Peyer's patch (tissue), 4 donors: ENCODE measurements around the gene KLHL30. TPM values are rescaled to one million over a fixed set of nuclear protein-coding genes. Genes with fewer than 3 reads are reported as not detected.
"Not testable (repeated sequence)": the region's sequence is repeated elsewhere in the genome, so short reads cannot be mapped to it uniquely, and the experiment has no call there.

ENCODE experiments used
- DNase-seq, 3 donors: peaks; one replicate each; pipeline ENCODE4 v3.0.0-alpha.2; 2017 to 2019
- H3K27ac ChIP-seq, 4 donors: fragments of 200-600 bp; sonication (generic); one replicate each; pipeline ENCODE4 v1.5.1; 2016 to 2019
- H3K27me3 ChIP-seq, 2 donors: fragments of 200-600 bp; sonication (generic); one replicate each; pipeline ENCODE4 v1.5.1; 2019
- H3K36me3 ChIP-seq, 3 donors: fragments of 200-600 bp; sonication (generic); one replicate each; pipeline ENCODE4 v1.5.1; 2016 to 2019
- H3K4me1 ChIP-seq, 4 donors: fragments of 200-600 bp; sonication (generic); one replicate each; pipeline ENCODE4 v1.5.1; 2016 to 2019
- H3K4me3 ChIP-seq, 4 donors: fragments of 200-600 bp; sonication (generic); 1 replicate in 3 of 4; 2 replicates in 1 of 4; pipeline ENCODE4 v1.5.1; 2016 to 2019; ENCODE audit warnings: mild to moderate bottlenecking in 1 of 4
- H3K9me3 ChIP-seq, 4 donors: fragments of 200-600 bp; sonication (generic); one replicate each; pipeline ENCODE4 v1.5.1; 2016 to 2019; ENCODE audit warnings: mild to moderate bottlenecking in 1 of 4
- CTCF ChIP-seq, 6 experiments: fragments of 450-650 bp in 4 of 6; fragments of 200-600 bp in 2 of 6; sonication (generic) in 1 of 6; IDR thresholded peaks; one replicate each; pipeline ENCODE4 v1.5.1; 2017 to 2019; ENCODE audit warnings: antibody characterized with exemption in 6 of 6, mild to moderate bottlenecking in 3 of 6, moderate library complexity in 1 of 6
- POLR2A ChIP-seq, 2 donors: fragments of 450-650 bp; IDR thresholded peaks; one replicate each; pipeline ENCODE4 v1.5.1; 2017; ENCODE audit warnings: antibody characterized with exemption in 2 of 2, mild to moderate bottlenecking in 2 of 2, moderate library complexity in 2 of 2
- total RNA-seq, 4 donors: library from RNA; depleted of rRNA; stranded (reverse); fragments of >200 nt; gene quantifications; one replicate each; pipeline ENCODE4 v1.1.0, GENCODE V29; 2016

KLHL30 gene
- total RNA-seq, 4 donors from 2014 or later: 0.27 to 0.28 TPM; not detected in 2

GRCh38 chr2:238108423-238109183, 29.9 kb upstream of the KLHL30 start:
- Histone ChIP-seq H3K4me3 (peak overlapping the region in 2 of 4 donors; percentile 11 to 32), H3K27me3 (no peaks in the 10 kb centered on the region), H3K4me1 (peaks cover 0 to 27% (median 6%) of the 10 kb centered on the region in 4 donors), H3K9me3 (no peaks in the 10 kb centered on the region), H3K27ac (peak overlapping the region in 2 of 4 donors; percentile 14 to 76), H3K36me3 (no peaks in the 10 kb centered on the region)
- TF ChIP-seq POLR2A (IDR thresholded peaks at IDR 0.05) (no peak), CTCF (IDR thresholded peaks at IDR 0.05) (no peak)
- peak; percentile 47 to 89 (median 86) for DNase-seq

GRCh38 chr2:238113611-238114010, 24.9 kb upstream of the KLHL30 start:
- no peaks in the 10 kb centered on the region for H3K9me3 ChIP-seq
- no peak overlapping the region for H3K4me3 ChIP-seq
- DNase-seq: peak in 2 of 3 donors; percentile 20 to 39
- H3K4me1 ChIP-seq: peaks cover 0 to 10% (median 3%) of the 10 kb centered on the region in 4 donors
- H3K36me3 ChIP-seq: no peaks in the 10 kb centered on the region
- no peak overlapping the region for H3K27ac ChIP-seq
- TF ChIP-seq CTCF (IDR thresholded peaks at IDR 0.05) (no peak), POLR2A (IDR thresholded peaks at IDR 0.05) (no peak)
- H3K27me3 ChIP-seq: no peaks in the 10 kb centered on the region

GRCh38 chr2:238114331-238114841, 24.1 kb upstream of the KLHL30 start:
- no peak for DNase-seq

GRCh38 chr2:238114851-238115660, 23.4 kb upstream of the KLHL30 start:
- Histone ChIP-seq H3K4me3 (no peak overlapping the region), H3K4me1 (no peaks in the 10 kb centered on the region), H3K36me3 (no peaks in the 10 kb centered on the region), H3K9me3 (no peaks in the 10 kb centered on the region), H3K27ac (no peak overlapping the region), H3K27me3 (no peaks in the 10 kb centered on the region)
- TF ChIP-seq CTCF (IDR thresholded peaks at IDR 0.05): no peak
- no peak for TF ChIP-seq POLR2A (IDR thresholded peaks at IDR 0.05)
- DNase-seq: peak in 1 of 3 donors; percentile 34

More at GRCh38 chr2:238114331-238114841, 24.1 kb upstream of the KLHL30 start:
- H3K9me3 ChIP-seq: no peaks in the 10 kb centered on the region
- TF ChIP-seq POLR2A (IDR thresholded peaks at IDR 0.05) (no peak), CTCF (IDR thresholded peaks at IDR 0.05) (no peak)
- no peaks in the 10 kb centered on the region for H3K27me3 ChIP-seq
- peaks cover 0 to 3% (median 1%) of the 10 kb centered on the region in 4 donors for H3K4me1 ChIP-seq
- no peak overlapping the region for H3K4me3 ChIP-seq
- no peaks in the 10 kb centered on the region for H3K36me3 ChIP-seq
- H3K27ac ChIP-seq: no peak overlapping the region

DNA sequence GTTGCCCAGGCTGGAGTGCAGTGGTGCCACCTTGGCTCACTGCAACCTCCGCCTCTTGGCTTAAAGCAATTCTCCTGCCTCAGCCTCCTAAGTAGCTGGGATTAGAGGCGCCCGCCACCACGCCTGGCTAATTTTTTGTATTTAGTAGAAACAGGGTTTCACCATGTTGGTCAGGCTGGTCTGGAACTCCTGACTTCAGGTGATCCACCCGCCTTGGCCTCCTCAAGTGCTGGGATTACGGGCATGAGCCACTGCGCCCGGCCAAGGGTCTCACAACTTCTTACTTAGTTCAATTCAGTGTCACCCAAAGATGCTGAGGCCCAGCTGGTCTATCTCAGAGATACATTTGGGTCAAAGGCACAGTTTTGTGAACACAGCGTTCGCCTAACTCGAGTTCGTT, 22.8 kb upstream of the KLHL30 start:
- not testable (repeated sequence) for H3K9me3 ChIP-seq, DNase-seq, H3K27me3 ChIP-seq, H3K4me1 ChIP-seq, H3K27ac ChIP-seq, H3K36me3 ChIP-seq, H3K4me3 ChIP-seq
